H9 (cell line): ENCODE data around the gene TRAFD1. TPM values are rescaled to one million over a fixed set of nuclear protein-coding genes. Genes with fewer than 3 reads are reported as not detected.

Source experiments
- DNase-seq: peaks from one replicate; pipeline ENCODE4 v3.0.0-alpha.2; 2017
- H2AFZ ChIP-seq: one replicate; pipeline ENCODE4 v1.6.1; 2013; ENCODE audit warnings: mild to moderate bottlenecking, low read length, control low read depth, moderate library complexity
- H2AK5ac ChIP-seq: 2 replicates; pipeline ENCODE4 v1.6.1; 2013; ENCODE audit warnings: low read length, control low read depth, mixed read lengths; ENCODE audit not compliant: insufficient read length
- H2BK120ac ChIP-seq: one replicate; pipeline ENCODE4 v1.6.1; 2013; ENCODE audit warnings: low read depth, mild to moderate bottlenecking, low read length, control low read depth, inconsistent platforms; ENCODE audit not compliant: poor library complexity, severe bottlenecking
- H2BK12ac ChIP-seq: 2 replicates; pipeline ENCODE4 v1.6.1; 2013; ENCODE audit warnings: low read length, control low read depth, mixed read lengths, low read depth; ENCODE audit not compliant: insufficient read length
- H2BK15ac ChIP-seq: 2 replicates; pipeline ENCODE4 v1.6.1; 2013; ENCODE audit warnings: low read depth, low read length, control low read depth
- H2BK20ac ChIP-seq: one replicate; pipeline ENCODE4 v1.6.1; 2013; ENCODE audit warnings: low read depth, mild to moderate bottlenecking, low read length, control low read depth, inconsistent platforms; ENCODE audit not compliant: poor library complexity, severe bottlenecking
- H2BK5ac ChIP-seq: 2 replicates; pipeline ENCODE4 v1.6.1; 2013; ENCODE audit warnings: low read length, control low read depth, mixed read lengths; ENCODE audit not compliant: insufficient read length
- H3K14ac ChIP-seq: 2 replicates; pipeline ENCODE4 v1.6.1; 2013; ENCODE audit warnings: low read length, control low read depth; ENCODE audit not compliant: insufficient read depth
- H3K18ac ChIP-seq: 2 replicates; pipeline ENCODE4 v1.6.1; 2013; ENCODE audit warnings: low read depth, mild to moderate bottlenecking, mixed read lengths, low read length, control low read depth; ENCODE audit not compliant: insufficient read length
- H3K23ac ChIP-seq: 2 replicates; pipeline ENCODE4 v1.6.1; 2013; ENCODE audit warnings: low read length, control low read depth, mixed read lengths, low read depth; ENCODE audit not compliant: insufficient read length
- H3K23me2 ChIP-seq: 2 replicates; pipeline ENCODE4 v1.6.1; 2013; ENCODE audit warnings: low read depth, mild to moderate bottlenecking, mixed read lengths, low read length, control low read depth; ENCODE audit not compliant: insufficient read length, poor library complexity, severe bottlenecking
- H3K27ac ChIP-seq: 2 replicates; pipeline ENCODE4 v1.5.1; 2013; ENCODE audit warnings: low read length, control low read depth, mixed read lengths, low read depth; ENCODE audit not compliant: insufficient read length
- H3K27me3 ChIP-seq: 2 replicates; pipeline ENCODE4 v1.6.1; 2013; ENCODE audit warnings: low read length, control low read depth, inconsistent platforms; ENCODE audit not compliant: insufficient read depth
- H3K4ac ChIP-seq: 2 replicates; pipeline ENCODE4 v1.6.1; 2013; ENCODE audit warnings: low read depth, mild to moderate bottlenecking, control low read depth, inconsistent platforms, low read length, moderate library complexity
- H3K4me1 ChIP-seq: 2 replicates; pipeline ENCODE4 v1.6.1; 2013; ENCODE audit warnings: low read length, control low read depth, inconsistent platforms; ENCODE audit not compliant: insufficient read depth
- H3K4me2 ChIP-seq: 2 replicates; pipeline ENCODE4 v1.6.1; 2013; ENCODE audit warnings: low read length, control low read depth, mixed read lengths; ENCODE audit not compliant: insufficient read length, insufficient read depth
- H3K56ac ChIP-seq: 2 replicates; pipeline ENCODE4 v1.6.1; 2013; ENCODE audit warnings: low read depth, mild to moderate bottlenecking, mixed read lengths, low read length, control low read depth; ENCODE audit not compliant: insufficient read length
- H3K79me1 ChIP-seq: 2 replicates; pipeline ENCODE4 v1.6.1; 2013; ENCODE audit warnings: low read depth, mild to moderate bottlenecking, moderate library complexity, low read length, control low read depth, inconsistent platforms; ENCODE audit not compliant: insufficient read depth, poor library complexity, severe bottlenecking
- H3K79me2 ChIP-seq: 2 replicates; pipeline ENCODE4 v1.6.1; 2013; ENCODE audit warnings: low read length, control low read depth, inconsistent platforms; ENCODE audit not compliant: insufficient read depth
- H3K9ac ChIP-seq: 2 replicates; pipeline ENCODE4 v1.6.1; 2013; ENCODE audit warnings: low read length, control low read depth, mixed read lengths; ENCODE audit not compliant: insufficient read length; ENCODE audit errors: extremely low read depth
- H3K9me3 ChIP-seq: one replicate; pipeline ENCODE4 v1.6.1; 2013; ENCODE audit warnings: low read depth, low read length, inconsistent platforms; ENCODE audit not compliant: control insufficient read depth
- H3T11ph ChIP-seq: one replicate; pipeline ENCODE4 v1.6.1; 2013; ENCODE audit warnings: mild to moderate bottlenecking, low read length, control low read depth, inconsistent platforms
- H4K20me1 ChIP-seq: one replicate; pipeline ENCODE4 v1.6.1; 2013; ENCODE audit not compliant: control insufficient read depth, insufficient read length, insufficient read depth
- H4K5ac ChIP-seq: 2 replicates; pipeline ENCODE4 v1.6.1; 2013; ENCODE audit warnings: low read depth, mild to moderate bottlenecking, mixed read lengths, low read length, control low read depth; ENCODE audit not compliant: insufficient read length
- H4K8ac ChIP-seq: replicated peaks from 2 replicates; pipeline ENCODE4 v1.6.1; 2013; ENCODE audit warnings: low read length, control low read depth, mixed read lengths, low read depth; ENCODE audit not compliant: insufficient read length
- H4K91ac ChIP-seq: 2 replicates; pipeline ENCODE4 v1.6.1; 2013; ENCODE audit warnings: low read depth, mild to moderate bottlenecking, moderate library complexity, mixed read lengths, low read length, control low read depth; ENCODE audit not compliant: insufficient read length
- H3K27ac Mint-ChIP-seq, 3 experiments: 2 replicates in 2 of 3; 3 replicates in 1 of 3; pipeline ENCODE4 v1.8.0; 2020 to 2021; ENCODE audit warnings: mixed read lengths in 3 of 3, mild to moderate bottlenecking in 1 of 3, moderate library complexity in 1 of 3
- H3K27me3 Mint-ChIP-seq: 2 replicates; pipeline ENCODE4 v1.8.0; 2021; ENCODE audit warnings: low read depth, mild to moderate bottlenecking, moderate library complexity, mixed read lengths
- H3K36me3 Mint-ChIP-seq, 3 experiments: 2 replicates in 2 of 3; 3 replicates in 1 of 3; pipeline ENCODE4 v1.8.0; 2020 to 2021; ENCODE audit warnings: low read depth in 3 of 3, mixed read lengths in 3 of 3; ENCODE audit not compliant: insufficient read depth in 1 of 3
- H3K4me1 Mint-ChIP-seq, 2 experiments: 2 replicates each; pipeline ENCODE4 v1.8.0; 2020; ENCODE audit warnings: mixed read lengths in 2 of 2
- H3K4me3 Mint-ChIP-seq, 2 experiments: 2 replicates in 1 of 2; 3 replicates in 1 of 2; pipeline ENCODE4 v1.8.0; 2020 to 2021; ENCODE audit warnings: mild to moderate bottlenecking in 2 of 2, mixed read lengths in 2 of 2, moderate library complexity in 1 of 2
- H3K9me3 Mint-ChIP-seq, 2 experiments: 2 replicates in 1 of 2; 3 replicates in 1 of 2; pipeline ENCODE4 v1.8.0; 2020; ENCODE audit warnings: mild to moderate bottlenecking in 2 of 2, mixed read lengths in 2 of 2, moderate library complexity in 1 of 2
- WGBS: extraction: QIAGEN DNeasy Blood & Tissue Kit; methylation state at CpG from one replicate; pipeline ENCODE4 v1.1.7; 2013; ENCODE audit warnings: missing lambda C conversion rate, low lambda C conversion rate, mixed read lengths; ENCODE audit not compliant: insufficient read length; ENCODE audit errors: extremely low coverage; 5-methylcytosine and 5-hydroxymethylcytosine counted together
- long read RNA-seq: library from polyadenylated mRNA; unstranded; transcript quantifications from one replicate; pipeline ENCODE4 v2.0.0, GENCODE V29; 2020
- total RNA-seq: library from RNA; stranded (reverse); gene quantifications from 2 replicates; pipeline ENCODE4 v1.2.1, GENCODE V29; 2021
- TF ChIP-seq, protein P1 (sequence below): fragments of 200-600 bp; sonication (generic); conservative IDR thresholded peaks from 3 replicates; pipeline ENCODE4 v1.8.0; 2021; ENCODE audit warnings: antibody characterized with exemption, mild to moderate bottlenecking

Gene TRAFD1, protein sequence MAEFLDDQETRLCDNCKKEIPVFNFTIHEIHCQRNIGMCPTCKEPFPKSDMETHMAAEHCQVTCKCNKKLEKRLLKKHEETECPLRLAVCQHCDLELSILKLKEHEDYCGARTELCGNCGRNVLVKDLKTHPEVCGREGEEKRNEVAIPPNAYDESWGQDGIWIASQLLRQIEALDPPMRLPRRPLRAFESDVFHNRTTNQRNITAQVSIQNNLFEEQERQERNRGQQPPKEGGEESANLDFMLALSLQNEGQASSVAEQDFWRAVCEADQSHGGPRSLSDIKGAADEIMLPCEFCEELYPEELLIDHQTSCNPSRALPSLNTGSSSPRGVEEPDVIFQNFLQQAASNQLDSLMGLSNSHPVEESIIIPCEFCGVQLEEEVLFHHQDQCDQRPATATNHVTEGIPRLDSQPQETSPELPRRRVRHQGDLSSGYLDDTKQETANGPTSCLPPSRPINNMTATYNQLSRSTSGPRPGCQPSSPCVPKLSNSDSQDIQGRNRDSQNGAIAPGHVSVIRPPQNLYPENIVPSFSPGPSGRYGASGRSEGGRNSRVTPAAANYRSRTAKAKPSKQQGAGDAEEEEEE
- 32.0 and 32.9 TPM in 2 replicates for total RNA-seq
- long read RNA-seq, transcript TRAFD1-202 (12 exons, 2,697 nt): major isoform, 199 of 245 reads
- long read RNA-seq, transcript TRAFD1-201 (12 exons, 3,178 nt): minor isoform, 22 of 245 reads
- long read RNA-seq, partial matches to known transcripts: 13 of 245 reads
- long read RNA-seq, other reads (novel, unspliced or antisense): 11 of 245 reads

GRCh38 chr12:112125250-112125999, at the start of gene TRAFD1:
TSS of gene TRAFD1 (plus strand) at chr12:112125560. CDS start at chr12:112130523, 4,963 bp downstream.
- Histone ChIP-seq H2AK5ac (no peak within 1 kb of the TSS), H2BK120ac (no peak within 1 kb of the TSS), H3K14ac (no peak within 1 kb of the TSS; the same call in 1 of the 2 replicates), H3K79me1 (no peaks in the 10 kb centered on the region), H4K8ac (no peak within 1 kb of the TSS), H4K5ac (no peak within 1 kb of the TSS), H3T11ph (no peak within 1 kb of the TSS), H2BK20ac (no peak within 1 kb of the TSS), H2BK15ac (no peak within 1 kb of the TSS), H3K79me2 (no peaks in the 10 kb centered on the region; the same call in 1 of the 2 replicates), H3K56ac (no peak within 1 kb of the TSS), H3K27ac (no peak within 1 kb of the TSS), H3K4ac (no peak within 1 kb of the TSS), H3K23me2 (peaks cover 8% of the 10 kb centered on the region), H4K20me1 (no peaks in the 10 kb centered on the region), H4K91ac (no peak within 1 kb of the TSS), H2AFZ (no peak within 1 kb of the TSS), H2BK5ac (no peak within 1 kb of the TSS), H3K23ac (no peak within 1 kb of the TSS), H3K4me2 (peak within 1 kb of the TSS; percentile 88), H3K18ac (no peak within 1 kb of the TSS), H2BK12ac (no peak within 1 kb of the TSS), H3K27me3 (no peaks in the 10 kb centered on the region), H3K4me1 (no peaks in the 10 kb centered on the region), H3K9me3 (no peaks in the 10 kb centered on the region), H3K9ac (peak within 1 kb of the TSS; percentile 68)
- DNase-seq: peak; percentile 99
- Mint-ChIP-seq H3K27ac (peak within 1 kb of the TSS in 1 of 3 experiments; percentile 91; a peak in 1 of 7 replicates), H3K36me3 (no peaks in the 10 kb centered on the region; a peak in 1 of 7 replicates), H3K4me1 (peaks cover 25 to 27% of the 10 kb centered on the region in 2 experiments), H3K4me3 (peak within 1 kb of the TSS; percentile 83 to 89), H3K27me3 (no peaks in the 10 kb centered on the region), H3K9me3 (no peaks in the 10 kb centered on the region)
- TF ChIP-seq, protein P1, sequence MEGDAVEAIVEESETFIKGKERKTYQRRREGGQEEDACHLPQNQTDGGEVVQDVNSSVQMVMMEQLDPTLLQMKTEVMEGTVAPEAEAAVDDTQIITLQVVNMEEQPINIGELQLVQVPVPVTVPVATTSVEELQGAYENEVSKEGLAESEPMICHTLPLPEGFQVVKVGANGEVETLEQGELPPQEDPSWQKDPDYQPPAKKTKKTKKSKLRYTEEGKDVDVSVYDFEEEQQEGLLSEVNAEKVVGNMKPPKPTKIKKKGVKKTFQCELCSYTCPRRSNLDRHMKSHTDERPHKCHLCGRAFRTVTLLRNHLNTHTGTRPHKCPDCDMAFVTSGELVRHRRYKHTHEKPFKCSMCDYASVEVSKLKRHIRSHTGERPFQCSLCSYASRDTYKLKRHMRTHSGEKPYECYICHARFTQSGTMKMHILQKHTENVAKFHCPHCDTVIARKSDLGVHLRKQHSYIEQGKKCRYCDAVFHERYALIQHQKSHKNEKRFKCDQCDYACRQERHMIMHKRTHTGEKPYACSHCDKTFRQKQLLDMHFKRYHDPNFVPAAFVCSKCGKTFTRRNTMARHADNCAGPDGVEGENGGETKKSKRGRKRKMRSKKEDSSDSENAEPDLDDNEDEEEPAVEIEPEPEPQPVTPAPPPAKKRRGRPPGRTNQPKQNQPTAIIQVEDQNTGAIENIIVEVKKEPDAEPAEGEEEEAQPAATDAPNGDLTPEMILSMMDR: no peak
- no CpG with 5 or more reads among the region's 63 CpGs for WGBS
